ENCODE results near the gene IZUMO4. TPM values are rescaled to one million over a fixed set of nuclear protein-coding genes. Genes with fewer than 3 reads are reported as not detected.

The IZUMO4 gene
- total RNA-seq, 2 experiments from 2014 or later, result 8.7 to 9.5 TPM

GRCh38 chr19:2099937-2100718, 3.4 kb downstream of the IZUMO4 start:
- Mint-ChIP-seq H3K9me3 (ENCODE audit: insufficient read depth) (peaks cover under 1% of the 10 kb centered on the region), H3K4me1 (ENCODE audit: low read depth) (peaks cover 8% of the 10 kb centered on the region), H3K27ac (no peak overlapping the region), H3K36me3 (ENCODE audit: low read depth) (peaks cover 39% of the 10 kb centered on the region), H3K4me3 (no peak overlapping the region), H3K27me3 (ENCODE audit: low read depth) (no peaks in the 10 kb centered on the region)
- ChIA-PET POLR2A (no interaction called here), CTCF (no interaction called here)
- ATAC-seq, result no peak
- DNase-seq, result no peak

GRCh38 chr19:2100719-2101061, 4.0 kb downstream of the IZUMO4 start:
- H3K27ac Mint-ChIP-seq, result no peak overlapping the region
- no peaks in the 10 kb centered on the region for H3K27me3 Mint-ChIP-seq (ENCODE audit: low read depth)
- DNase-seq (no peak), ATAC-seq (no peak)
- no peak overlapping the region for H3K4me3 Mint-ChIP-seq
- ChIA-PET CTCF (no interaction called here), POLR2A (no interaction called here)
- peaks cover 8% of the 10 kb centered on the region for H3K4me1 Mint-ChIP-seq (ENCODE audit: low read depth)
- H3K9me3 Mint-ChIP-seq (ENCODE audit: insufficient read depth), result peaks cover 6% of the 10 kb centered on the region
- peaks cover 41% of the 10 kb centered on the region for H3K36me3 Mint-ChIP-seq (ENCODE audit: low read depth)

- POLR2A ChIA-PET, result no interaction called here
- Mint-ChIP-seq H3K36me3 (ENCODE audit: low read depth) (peaks cover 46% of the 10 kb centered on the region), H3K4me1 (ENCODE audit: low read depth) (peaks cover 8% of the 10 kb centered on the region), H3K9me3 (ENCODE audit: insufficient read depth) (peaks cover 6% of the 10 kb centered on the region), H3K4me3 (no peak overlapping the region), H3K27me3 (ENCODE audit: low read depth) (no peaks in the 10 kb centered on the region), H3K27ac (no peak overlapping the region)
- CTCF ChIA-PET, result no interaction called here
- DNase-seq, result no peak
- ATAC-seq, result no peak
Measured at GRCh38 chr19:2101417-2102335, 5.0 kb downstream of the IZUMO4 start.

- Mint-ChIP-seq H3K36me3 (ENCODE audit: low read depth) (peaks cover 58% of the 10 kb centered on the region), H3K27me3 (ENCODE audit: low read depth) (no peaks in the 10 kb centered on the region), H3K4me3 (no peak overlapping the region), H3K9me3 (ENCODE audit: insufficient read depth) (peaks cover 6% of the 10 kb centered on the region), H3K27ac (no peak overlapping the region), H3K4me1 (ENCODE audit: low read depth) (no peaks in the 10 kb centered on the region)
- DNase-seq, result no peak
- ATAC-seq, result no peak
- POLR2A ChIA-PET, result no interaction called here
- CTCF ChIA-PET, result no interaction called here
Measured at GRCh38 chr19:2103045-2103707, 6.5 kb downstream of the IZUMO4 start.

- H3K4me1 Mint-ChIP-seq (ENCODE audit: low read depth), result peaks cover 9% of the 10 kb centered on the region
- no peak for DNase-seq
- peaks cover 6% of the 10 kb centered on the region for H3K9me3 Mint-ChIP-seq (ENCODE audit: insufficient read depth)
- H3K4me3 Mint-ChIP-seq, result no peak overlapping the region
- CTCF ChIA-PET, result no interaction called here
- ATAC-seq, result no peak
- no peak overlapping the region for H3K27ac Mint-ChIP-seq
- peaks cover 54% of the 10 kb centered on the region for H3K36me3 Mint-ChIP-seq (ENCODE audit: low read depth)
- POLR2A ChIA-PET, result no interaction called here
- H3K27me3 Mint-ChIP-seq (ENCODE audit: low read depth), result no peaks in the 10 kb centered on the region
Measured at GRCh38 chr19:2108251-2109016, 11.7 kb downstream of the IZUMO4 start.

- Mint-ChIP-seq H3K36me3 (ENCODE audit: low read depth) (peaks cover 52% of the 10 kb centered on the region), H3K27me3 (ENCODE audit: low read depth) (no peaks in the 10 kb centered on the region), H3K4me1 (ENCODE audit: low read depth) (peaks cover 9% of the 10 kb centered on the region), H3K9me3 (ENCODE audit: insufficient read depth) (peaks cover 6% of the 10 kb centered on the region), H3K27ac (no peak overlapping the region), H3K4me3 (no peak overlapping the region)
- CTCF ChIA-PET, result interaction anchor here (1.0 kb wide), 1 partner anchor 72 kb away, joined by 3 read pairs; no protein-coding TSS in a partner anchor
- POLR2A ChIA-PET, result no interaction called here
- ATAC-seq (no peak), DNase-seq (no peak)
Measured at GRCh38 chr19:2109046-2109864, 12.5 kb downstream of the IZUMO4 start.

- H3K4me3 Mint-ChIP-seq, result no peak overlapping the region
- H3K27me3 Mint-ChIP-seq (ENCODE audit: low read depth), result no peaks in the 10 kb centered on the region
- no peak for DNase-seq
- CTCF ChIA-PET, result interaction anchor here (1.0 kb wide), 1 partner anchor 73 kb away, joined by 3 read pairs; no protein-coding TSS in a partner anchor
- no peak overlapping the region for H3K27ac Mint-ChIP-seq
- peaks cover 49% of the 10 kb centered on the region for H3K36me3 Mint-ChIP-seq (ENCODE audit: low read depth)
- H3K4me1 Mint-ChIP-seq (ENCODE audit: low read depth), result peaks cover 9% of the 10 kb centered on the region
- H3K9me3 Mint-ChIP-seq (ENCODE audit: insufficient read depth), result no peaks in the 10 kb centered on the region
- ATAC-seq, result no peak
- POLR2A ChIA-PET, result interaction anchor here (0.6 kb wide), 1 partner anchor 739 kb away, joined by 3 read pairs; no protein-coding TSS in a partner anchor
Measured at GRCh38 chr19:2110822-2111221, 14.1 kb downstream of the IZUMO4 start.

- Mint-ChIP-seq H3K36me3 (ENCODE audit: low read depth) (peaks cover 43% of the 10 kb centered on the region), H3K4me1 (ENCODE audit: low read depth) (peaks cover 9% of the 10 kb centered on the region), H3K4me3 (no peak overlapping the region), H3K27me3 (ENCODE audit: low read depth) (no peaks in the 10 kb centered on the region), H3K27ac (no peak overlapping the region), H3K9me3 (ENCODE audit: insufficient read depth) (no peaks in the 10 kb centered on the region)
- DNase-seq (no peak), ATAC-seq (no peak)
- ChIA-PET POLR2A (no interaction called here), CTCF (no interaction called here)
Measured at GRCh38 chr19:2111425-2111824, 14.7 kb downstream of the IZUMO4 start.

- DNase-seq (no peak), ATAC-seq (no peak)
- Mint-ChIP-seq H3K9me3 (ENCODE audit: insufficient read depth) (no peaks in the 10 kb centered on the region), H3K4me1 (ENCODE audit: low read depth) (peaks cover 9% of the 10 kb centered on the region), H3K36me3 (ENCODE audit: low read depth) (peaks cover 39% of the 10 kb centered on the region), H3K27me3 (ENCODE audit: low read depth) (no peaks in the 10 kb centered on the region), H3K27ac (no peak overlapping the region), H3K4me3 (no peak overlapping the region)
- ChIA-PET POLR2A (no interaction called here), CTCF (no interaction called here)
Measured at GRCh38 chr19:2111886-2112285, 15.2 kb downstream of the IZUMO4 start.

- Mint-ChIP-seq H3K27me3 (ENCODE audit: low read depth) (no peaks in the 10 kb centered on the region), H3K36me3 (ENCODE audit: low read depth) (peaks cover 36% of the 10 kb centered on the region), H3K4me3 (no peak overlapping the region), H3K9me3 (ENCODE audit: insufficient read depth) (no peaks in the 10 kb centered on the region), H3K4me1 (ENCODE audit: low read depth) (peaks cover 9% of the 10 kb centered on the region), H3K27ac (no peak overlapping the region)
- ATAC-seq, result peak; percentile 13
- CTCF ChIA-PET, result no interaction called here
- POLR2A ChIA-PET, result no interaction called here
- no peak for DNase-seq
Measured at GRCh38 chr19:2112516-2113320, 16.0 kb downstream of the IZUMO4 start.
